Fibroblast of lung (primary cell): ENCODE data around the gene TMEM138. TPM values are rescaled to one million over a fixed set of nuclear protein-coding genes. Genes with fewer than 3 reads are reported as not detected.
A peak's percentile ranks its signal among the peaks of the same experiment; 100 is the strongest.

ENCODE experiments used
- DNase-seq, 2 donors: peaks; one replicate each; pipeline versions ENCODE4 v3.0.0 to v3.0.0-alpha.2; 2010; ENCODE audit warnings: low read depth in 2 of 2
- H2AFZ ChIP-seq: 2 replicates; pipeline ENCODE4 v1.5.1; 2012; ENCODE audit warnings: low read length, control low read depth, inconsistent platforms
- H3K27ac ChIP-seq: 2 replicates; pipeline ENCODE4 v1.5.1; 2011; ENCODE audit warnings: low read length, control low read depth; ENCODE audit not compliant: insufficient read depth
- H3K27me3 ChIP-seq: 2 replicates; pipeline ENCODE4 v1.5.1; 2011; ENCODE audit warnings: mild to moderate bottlenecking, low read length; ENCODE audit not compliant: control insufficient read depth, insufficient read depth
- H3K36me3 ChIP-seq: 2 replicates; pipeline ENCODE4 v1.5.1; 2011; ENCODE audit warnings: low read length; ENCODE audit not compliant: control insufficient read depth, insufficient read depth
- H3K4me1 ChIP-seq: 2 replicates; pipeline ENCODE4 v1.5.1; 2011; ENCODE audit warnings: low read length; ENCODE audit not compliant: control insufficient read depth, insufficient read depth; ENCODE audit errors: extremely low read depth
- H3K4me2 ChIP-seq: 2 replicates; pipeline ENCODE4 v1.5.1; 2011; ENCODE audit warnings: low read length, control low read depth; ENCODE audit not compliant: insufficient read depth; ENCODE audit errors: extremely low read depth
- H3K4me3 ChIP-seq, 4 experiments: fragments of 200-600 bp in 1 of 4; sonication (generic) in 1 of 4; replicated peaks in 1 of 4; 2 replicates each; pipeline ENCODE4 v1.5.1; 2011 to 2016; ENCODE audit warnings: low read length in 4 of 4, low read depth in 3 of 4, mild to moderate bottlenecking in 3 of 4, control low read depth in 2 of 4, inconsistent platforms in 1 of 4, mixed read lengths in 1 of 4; ENCODE audit not compliant: insufficient read depth in 1 of 4; ENCODE audit errors: control extremely low read depth in 1 of 4
- H3K79me2 ChIP-seq: 2 replicates; pipeline ENCODE4 v1.5.1; 2012; ENCODE audit warnings: mild to moderate bottlenecking, low read length, inconsistent platforms; ENCODE audit not compliant: control insufficient read depth, insufficient read depth
- H3K9ac ChIP-seq: 2 replicates; pipeline ENCODE4 v1.5.1; 2011; ENCODE audit warnings: mild to moderate bottlenecking, low read length, control low read depth; ENCODE audit not compliant: insufficient read depth
- H3K9me3 ChIP-seq: 2 replicates; pipeline ENCODE4 v1.5.1; 2012; ENCODE audit warnings: low read depth, low read length; ENCODE audit not compliant: control insufficient read depth, insufficient read depth
- H4K20me1 ChIP-seq: 2 replicates; pipeline ENCODE4 v1.5.1; 2011; ENCODE audit warnings: low read length; ENCODE audit not compliant: control insufficient read depth, insufficient read depth; ENCODE audit errors: extremely low read depth
- EZH2 ChIP-seq: IDR thresholded peaks from 2 replicates; pipeline ENCODE4 v1.5.1; 2012; ENCODE audit warnings: low read length, control low read depth, mild to moderate bottlenecking; ENCODE audit errors: missing control alignments
- polyA minus RNA-seq: library from RNA; depleted of rRNA, polyadenylated mRNA; stranded (reverse); fragments of >200 nt; gene quantifications from 2 replicates; pipeline ENCODE4 v1.2.3, GENCODE V29; 2011; ENCODE audit warnings: low replicate concordance
- polyA plus RNA-seq, 2 donors: library from polyadenylated mRNA; depleted of rRNA in 1 of 2; stranded (reverse) in 1 of 2; unstranded in 1 of 2; fragments of >200 nt; gene quantifications; 2 replicates each; pipeline ENCODE4 v1.2.1, GENCODE V29; 2011 to 2012; ENCODE audit warnings: missing spikeins in 1 of 2
- total RNA-seq: library from RNA; depleted of rRNA; stranded (reverse); fragments of >200 nt; gene quantifications from 2 replicates; pipeline ENCODE4 v1.2.1, GENCODE V29; 2014
- TF ChIP-seq, protein P1 (sequence below), 2 donors: IDR thresholded peaks in 1 of 2; conservative IDR thresholded peaks in 1 of 2; 1 replicate in 1 of 2; 2 replicates in 1 of 2; pipeline ENCODE4 v1.5.1; 2011 to 2012; ENCODE audit warnings: low read length in 2 of 2, control low read depth in 1 of 2, inconsistent platforms in 1 of 2, low read depth in 1 of 2, mild to moderate bottlenecking in 1 of 2

TMEM138 gene
- total RNA-seq (20.0 and 30.2 TPM in 2 replicates), polyA plus RNA-seq (78.0 and 95.9 TPM in 2 replicates), polyA minus RNA-seq (64.3 and 99.7 TPM in 2 replicates)
- polyA plus RNA-seq (2012), result 57.7 and 65.3 TPM in 2 replicates

DNA sequence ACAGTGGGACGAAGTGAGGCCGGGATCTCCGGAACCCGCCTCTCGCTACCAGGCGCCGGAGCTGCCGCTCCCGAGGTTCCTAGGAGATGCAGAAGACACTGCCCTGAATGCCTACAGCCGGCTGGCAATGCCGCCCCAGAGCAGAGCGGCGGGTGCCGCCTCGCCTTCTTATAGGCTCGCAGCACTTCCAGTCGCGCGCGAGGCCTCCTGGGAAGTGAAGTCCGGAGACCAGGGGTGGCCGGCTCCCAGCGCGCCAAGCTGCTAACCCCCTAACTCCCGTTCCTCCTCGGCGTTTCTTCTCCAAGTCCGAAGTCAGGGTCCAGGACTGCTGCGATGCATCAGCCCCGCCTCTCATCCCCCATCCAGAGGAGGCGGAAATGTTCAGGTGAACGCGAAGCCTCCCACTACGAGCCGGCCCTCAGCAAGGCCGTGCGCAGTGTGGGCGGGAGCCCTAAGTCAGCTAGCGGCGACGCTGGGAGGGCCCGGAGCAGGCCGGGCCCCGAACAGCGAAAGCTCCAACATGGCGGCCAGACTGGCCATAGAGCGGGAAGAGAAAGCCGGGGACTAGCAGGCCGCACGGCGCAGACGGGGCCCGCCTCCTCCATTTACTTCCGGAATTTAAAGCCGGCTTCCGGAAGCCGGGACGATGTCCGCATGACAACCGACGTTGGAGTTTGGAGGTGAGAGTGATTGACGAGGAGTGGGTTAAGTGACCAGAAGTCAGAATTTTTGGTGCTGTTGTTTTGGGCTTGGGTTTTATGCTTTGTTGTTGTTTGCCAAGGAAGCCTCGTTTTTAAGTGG, at the start of gene TMEM138, which contains the start of gene CYB561A3:
TMEM138 (plus strand) TSS at position 634 of the 801 bp plus-strand sequence. CDS start 2,017 bp downstream, outside the sequence.
CYB561A3 (minus strand) TSS at position 142 of the 801 bp plus-strand sequence. CDS start 5,169 bp downstream, outside the sequence.
- H3K27ac ChIP-seq, result peak within 1 kb of the TSS; percentile 99
- peaks cover 26% of the 10 kb centered on the region for H3K79me2 ChIP-seq
- H3K9me3 ChIP-seq, result no peaks in the 10 kb centered on the region

DNA sequence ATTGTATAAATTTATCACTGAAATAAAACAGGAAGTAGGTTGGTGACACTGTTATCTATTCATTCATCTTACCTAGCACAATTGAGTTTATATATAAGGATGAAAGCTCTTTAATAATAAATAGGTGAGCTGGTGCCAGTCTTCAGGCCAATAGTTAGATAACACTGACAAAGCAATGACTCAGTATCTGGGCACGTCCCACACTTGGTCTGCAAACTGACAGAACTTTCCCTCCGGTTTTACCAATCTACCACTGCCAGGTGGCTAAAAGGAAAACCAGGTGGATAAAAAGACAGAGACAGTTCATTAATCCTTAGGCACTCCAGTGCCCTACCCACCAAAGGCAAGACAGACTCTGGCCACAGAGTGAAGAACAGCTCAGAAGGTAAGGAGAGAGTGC, 46.9 kb upstream of the TMEM138 start:
- H3K79me2 ChIP-seq, result no peaks in the 10 kb centered on the region
- no peak overlapping the region for H3K4me2 ChIP-seq
- no peaks in the 10 kb centered on the region for H3K9me3 ChIP-seq
- no peak overlapping the region for H3K4me3 ChIP-seq
- no peak for TF ChIP-seq EZH2
- TF ChIP-seq, protein P1, sequence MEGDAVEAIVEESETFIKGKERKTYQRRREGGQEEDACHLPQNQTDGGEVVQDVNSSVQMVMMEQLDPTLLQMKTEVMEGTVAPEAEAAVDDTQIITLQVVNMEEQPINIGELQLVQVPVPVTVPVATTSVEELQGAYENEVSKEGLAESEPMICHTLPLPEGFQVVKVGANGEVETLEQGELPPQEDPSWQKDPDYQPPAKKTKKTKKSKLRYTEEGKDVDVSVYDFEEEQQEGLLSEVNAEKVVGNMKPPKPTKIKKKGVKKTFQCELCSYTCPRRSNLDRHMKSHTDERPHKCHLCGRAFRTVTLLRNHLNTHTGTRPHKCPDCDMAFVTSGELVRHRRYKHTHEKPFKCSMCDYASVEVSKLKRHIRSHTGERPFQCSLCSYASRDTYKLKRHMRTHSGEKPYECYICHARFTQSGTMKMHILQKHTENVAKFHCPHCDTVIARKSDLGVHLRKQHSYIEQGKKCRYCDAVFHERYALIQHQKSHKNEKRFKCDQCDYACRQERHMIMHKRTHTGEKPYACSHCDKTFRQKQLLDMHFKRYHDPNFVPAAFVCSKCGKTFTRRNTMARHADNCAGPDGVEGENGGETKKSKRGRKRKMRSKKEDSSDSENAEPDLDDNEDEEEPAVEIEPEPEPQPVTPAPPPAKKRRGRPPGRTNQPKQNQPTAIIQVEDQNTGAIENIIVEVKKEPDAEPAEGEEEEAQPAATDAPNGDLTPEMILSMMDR (conservative IDR thresholded peaks at IDR 0.05 in 1 of 2, IDR thresholded peaks at IDR 0.05 in 1 of 2; ENCODE audit: low read depth in 1 of 2, low read length in 2 of 2), result no peak
- no peaks in the 10 kb centered on the region for H3K4me1 ChIP-seq
- no peaks in the 10 kb centered on the region for H4K20me1 ChIP-seq
- H2AFZ ChIP-seq, result no peak overlapping the region
- no peak overlapping the region for H3K27ac ChIP-seq
- DNase-seq, result no peak
- no peaks in the 10 kb centered on the region for H3K27me3 ChIP-seq
- H3K9ac ChIP-seq, result no peak overlapping the region
- H3K36me3 ChIP-seq, result peaks cover 21% of the 10 kb centered on the region

More for the DNA sequence above, at the start of gene TMEM138, which contains the start of gene CYB561A3:
- H4K20me1 ChIP-seq, result no peaks in the 10 kb centered on the region
- peaks cover 10% of the 10 kb centered on the region for H3K36me3 ChIP-seq
- peak; percentile 93 to 95 for DNase-seq
- no peak for TF ChIP-seq EZH2
- TF ChIP-seq, protein P1 (conservative IDR thresholded peaks at IDR 0.05 in 1 of 2, IDR thresholded peaks at IDR 0.05 in 1 of 2; ENCODE audit: low read depth in 1 of 2, low read length in 2 of 2), result no peak
- H3K9ac ChIP-seq, result peak within 1 kb of the TSS; percentile 94
- H3K4me3 ChIP-seq, result peak within 1 kb of the TSS; percentile 84 to 99 (median 98)
- H3K4me2 ChIP-seq, result peak within 1 kb of the TSS; percentile 93
- H3K4me1 ChIP-seq, result peaks cover 10% of the 10 kb centered on the region
- peak within 1 kb of the TSS; percentile 98 for H2AFZ ChIP-seq
- H3K27me3 ChIP-seq, result no peaks in the 10 kb centered on the region

DNA sequence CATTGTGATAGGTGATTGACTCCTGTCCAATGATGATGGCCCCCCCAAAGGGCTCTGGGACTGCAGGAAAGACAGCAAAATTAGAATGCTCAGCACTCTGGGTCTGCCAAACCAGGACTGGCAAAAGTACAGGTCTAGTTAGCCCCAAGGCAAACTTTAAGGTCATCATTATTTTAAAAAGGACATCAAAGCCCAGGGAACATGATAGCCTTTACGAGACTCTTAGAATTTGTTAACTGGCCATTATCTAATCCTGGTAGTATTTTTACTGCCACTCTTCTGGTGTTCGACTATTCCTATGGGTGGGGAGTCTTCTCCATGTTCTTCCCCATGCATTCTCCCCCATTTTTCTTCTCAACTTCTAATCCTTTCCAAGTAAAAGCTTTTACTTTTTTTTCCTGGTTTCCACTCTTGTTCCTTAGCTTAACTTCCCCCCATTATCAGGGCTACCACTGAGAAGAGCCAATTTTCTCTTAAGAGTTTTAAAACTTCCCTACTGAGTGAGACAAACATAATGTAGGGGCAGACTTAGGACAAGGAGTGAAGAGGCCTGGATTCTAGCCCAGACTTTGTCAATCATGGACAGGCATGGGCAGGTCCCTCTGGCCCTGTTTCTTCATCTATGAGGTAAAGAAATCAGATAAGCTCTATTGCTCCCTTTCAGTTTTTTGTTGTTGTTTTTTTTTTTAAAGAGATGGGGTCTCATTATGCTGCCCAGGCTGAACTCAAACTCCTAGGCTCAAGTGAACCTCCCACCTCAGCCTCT, 36.3 kb upstream of the TMEM138 start:
- H3K4me1 ChIP-seq, result peaks cover 7% of the 10 kb centered on the region
- H3K9me3 ChIP-seq, result no peaks in the 10 kb centered on the region
- H3K4me2 ChIP-seq, result no peak overlapping the region
- peaks cover 4% of the 10 kb centered on the region for H4K20me1 ChIP-seq
- no peak for TF ChIP-seq EZH2
- TF ChIP-seq, protein P1 (conservative IDR thresholded peaks at IDR 0.05 in 1 of 2, IDR thresholded peaks at IDR 0.05 in 1 of 2; ENCODE audit: low read depth in 1 of 2, low read length in 2 of 2), result no peak
- no peak overlapping the region for H3K4me3 ChIP-seq
- H3K9ac ChIP-seq, result no peak overlapping the region
- peaks cover 23% of the 10 kb centered on the region for H3K36me3 ChIP-seq
- no peaks in the 10 kb centered on the region for H3K27me3 ChIP-seq
- H3K27ac ChIP-seq, result no peak overlapping the region
- peaks cover 46% of the 10 kb centered on the region for H3K79me2 ChIP-seq
- DNase-seq, result peak; percentile 22 to 43
- no peak overlapping the region for H2AFZ ChIP-seq
